H9 (cell line): ENCODE data around the gene MN1. TPM values are rescaled to one million over a fixed set of nuclear protein-coding genes. Genes with fewer than 3 reads are reported as not detected.
A peak's percentile ranks its signal among the peaks of the same experiment; 100 is the strongest.

ENCODE experiments used
- DNase-seq: peaks from one replicate; pipeline ENCODE4 v3.0.0-alpha.2; 2017
- H2AFZ ChIP-seq: one replicate; pipeline ENCODE4 v1.6.1; 2013; ENCODE audit warnings: mild to moderate bottlenecking, low read length, control low read depth, moderate library complexity
- H2AK5ac ChIP-seq: 2 replicates; pipeline ENCODE4 v1.6.1; 2013; ENCODE audit warnings: low read length, control low read depth, mixed read lengths; ENCODE audit not compliant: insufficient read length
- H2BK120ac ChIP-seq: one replicate; pipeline ENCODE4 v1.6.1; 2013; ENCODE audit warnings: low read depth, mild to moderate bottlenecking, low read length, control low read depth, inconsistent platforms; ENCODE audit not compliant: poor library complexity, severe bottlenecking
- H2BK12ac ChIP-seq: 2 replicates; pipeline ENCODE4 v1.6.1; 2013; ENCODE audit warnings: low read length, control low read depth, mixed read lengths, low read depth; ENCODE audit not compliant: insufficient read length
- H2BK15ac ChIP-seq: 2 replicates; pipeline ENCODE4 v1.6.1; 2013; ENCODE audit warnings: low read depth, low read length, control low read depth
- H2BK20ac ChIP-seq: one replicate; pipeline ENCODE4 v1.6.1; 2013; ENCODE audit warnings: low read depth, mild to moderate bottlenecking, low read length, control low read depth, inconsistent platforms; ENCODE audit not compliant: poor library complexity, severe bottlenecking
- H2BK5ac ChIP-seq: 2 replicates; pipeline ENCODE4 v1.6.1; 2013; ENCODE audit warnings: low read length, control low read depth, mixed read lengths; ENCODE audit not compliant: insufficient read length
- H3K14ac ChIP-seq: 2 replicates; pipeline ENCODE4 v1.6.1; 2013; ENCODE audit warnings: low read length, control low read depth; ENCODE audit not compliant: insufficient read depth
- H3K18ac ChIP-seq: 2 replicates; pipeline ENCODE4 v1.6.1; 2013; ENCODE audit warnings: low read depth, mild to moderate bottlenecking, mixed read lengths, low read length, control low read depth; ENCODE audit not compliant: insufficient read length
- H3K23ac ChIP-seq: 2 replicates; pipeline ENCODE4 v1.6.1; 2013; ENCODE audit warnings: low read length, control low read depth, mixed read lengths, low read depth; ENCODE audit not compliant: insufficient read length
- H3K23me2 ChIP-seq: 2 replicates; pipeline ENCODE4 v1.6.1; 2013; ENCODE audit warnings: low read depth, mild to moderate bottlenecking, mixed read lengths, low read length, control low read depth; ENCODE audit not compliant: insufficient read length, poor library complexity, severe bottlenecking
- H3K27ac ChIP-seq: 2 replicates; pipeline ENCODE4 v1.5.1; 2013; ENCODE audit warnings: low read length, control low read depth, mixed read lengths, low read depth; ENCODE audit not compliant: insufficient read length
- H3K27me3 ChIP-seq: 2 replicates; pipeline ENCODE4 v1.6.1; 2013; ENCODE audit warnings: low read length, control low read depth, inconsistent platforms; ENCODE audit not compliant: insufficient read depth
- H3K4ac ChIP-seq: 2 replicates; pipeline ENCODE4 v1.6.1; 2013; ENCODE audit warnings: low read depth, mild to moderate bottlenecking, control low read depth, inconsistent platforms, low read length, moderate library complexity
- H3K4me1 ChIP-seq: 2 replicates; pipeline ENCODE4 v1.6.1; 2013; ENCODE audit warnings: low read length, control low read depth, inconsistent platforms; ENCODE audit not compliant: insufficient read depth
- H3K4me2 ChIP-seq: 2 replicates; pipeline ENCODE4 v1.6.1; 2013; ENCODE audit warnings: low read length, control low read depth, mixed read lengths; ENCODE audit not compliant: insufficient read length, insufficient read depth
- H3K56ac ChIP-seq: 2 replicates; pipeline ENCODE4 v1.6.1; 2013; ENCODE audit warnings: low read depth, mild to moderate bottlenecking, mixed read lengths, low read length, control low read depth; ENCODE audit not compliant: insufficient read length
- H3K79me1 ChIP-seq: 2 replicates; pipeline ENCODE4 v1.6.1; 2013; ENCODE audit warnings: low read depth, mild to moderate bottlenecking, moderate library complexity, low read length, control low read depth, inconsistent platforms; ENCODE audit not compliant: insufficient read depth, poor library complexity, severe bottlenecking
- H3K79me2 ChIP-seq: 2 replicates; pipeline ENCODE4 v1.6.1; 2013; ENCODE audit warnings: low read length, control low read depth, inconsistent platforms; ENCODE audit not compliant: insufficient read depth
- H3K9ac ChIP-seq: 2 replicates; pipeline ENCODE4 v1.6.1; 2013; ENCODE audit warnings: low read length, control low read depth, mixed read lengths; ENCODE audit not compliant: insufficient read length; ENCODE audit errors: extremely low read depth
- H3K9me3 ChIP-seq: one replicate; pipeline ENCODE4 v1.6.1; 2013; ENCODE audit warnings: low read depth, low read length, inconsistent platforms; ENCODE audit not compliant: control insufficient read depth
- H3T11ph ChIP-seq: one replicate; pipeline ENCODE4 v1.6.1; 2013; ENCODE audit warnings: mild to moderate bottlenecking, low read length, control low read depth, inconsistent platforms
- H4K20me1 ChIP-seq: one replicate; pipeline ENCODE4 v1.6.1; 2013; ENCODE audit not compliant: control insufficient read depth, insufficient read length, insufficient read depth
- H4K5ac ChIP-seq: 2 replicates; pipeline ENCODE4 v1.6.1; 2013; ENCODE audit warnings: low read depth, mild to moderate bottlenecking, mixed read lengths, low read length, control low read depth; ENCODE audit not compliant: insufficient read length
- H4K8ac ChIP-seq: replicated peaks from 2 replicates; pipeline ENCODE4 v1.6.1; 2013; ENCODE audit warnings: low read length, control low read depth, mixed read lengths, low read depth; ENCODE audit not compliant: insufficient read length
- H4K91ac ChIP-seq: 2 replicates; pipeline ENCODE4 v1.6.1; 2013; ENCODE audit warnings: low read depth, mild to moderate bottlenecking, moderate library complexity, mixed read lengths, low read length, control low read depth; ENCODE audit not compliant: insufficient read length
- H3K27ac Mint-ChIP-seq, 3 experiments: 2 replicates in 2 of 3; 3 replicates in 1 of 3; pipeline ENCODE4 v1.8.0; 2020 to 2021; ENCODE audit warnings: mixed read lengths in 3 of 3, mild to moderate bottlenecking in 1 of 3, moderate library complexity in 1 of 3
- H3K27me3 Mint-ChIP-seq: 2 replicates; pipeline ENCODE4 v1.8.0; 2021; ENCODE audit warnings: low read depth, mild to moderate bottlenecking, moderate library complexity, mixed read lengths
- H3K36me3 Mint-ChIP-seq, 3 experiments: 2 replicates in 2 of 3; 3 replicates in 1 of 3; pipeline ENCODE4 v1.8.0; 2020 to 2021; ENCODE audit warnings: low read depth in 3 of 3, mixed read lengths in 3 of 3; ENCODE audit not compliant: insufficient read depth in 1 of 3
- H3K4me1 Mint-ChIP-seq, 2 experiments: 2 replicates each; pipeline ENCODE4 v1.8.0; 2020; ENCODE audit warnings: mixed read lengths in 2 of 2
- H3K4me3 Mint-ChIP-seq, 2 experiments: 2 replicates in 1 of 2; 3 replicates in 1 of 2; pipeline ENCODE4 v1.8.0; 2020 to 2021; ENCODE audit warnings: mild to moderate bottlenecking in 2 of 2, mixed read lengths in 2 of 2, moderate library complexity in 1 of 2
- H3K9me3 Mint-ChIP-seq, 2 experiments: 2 replicates in 1 of 2; 3 replicates in 1 of 2; pipeline ENCODE4 v1.8.0; 2020; ENCODE audit warnings: mild to moderate bottlenecking in 2 of 2, mixed read lengths in 2 of 2, moderate library complexity in 1 of 2
- WGBS: extraction: QIAGEN DNeasy Blood & Tissue Kit; methylation state at CpG from one replicate; pipeline ENCODE4 v1.1.7; 2013; ENCODE audit warnings: missing lambda C conversion rate, low lambda C conversion rate, mixed read lengths; ENCODE audit not compliant: insufficient read length; ENCODE audit errors: extremely low coverage; 5-methylcytosine and 5-hydroxymethylcytosine counted together
- total RNA-seq: library from RNA; stranded (reverse); gene quantifications from 2 replicates; pipeline ENCODE4 v1.2.1, GENCODE V29; 2021
- TF ChIP-seq, protein P1 (sequence below): fragments of 200-600 bp; sonication (generic); conservative IDR thresholded peaks from 3 replicates; pipeline ENCODE4 v1.8.0; 2021; ENCODE audit warnings: antibody characterized with exemption, mild to moderate bottlenecking

Gene MN1
- total RNA-seq, 1 experiment from 2014 or later, result 2.8 TPM

DNA sequence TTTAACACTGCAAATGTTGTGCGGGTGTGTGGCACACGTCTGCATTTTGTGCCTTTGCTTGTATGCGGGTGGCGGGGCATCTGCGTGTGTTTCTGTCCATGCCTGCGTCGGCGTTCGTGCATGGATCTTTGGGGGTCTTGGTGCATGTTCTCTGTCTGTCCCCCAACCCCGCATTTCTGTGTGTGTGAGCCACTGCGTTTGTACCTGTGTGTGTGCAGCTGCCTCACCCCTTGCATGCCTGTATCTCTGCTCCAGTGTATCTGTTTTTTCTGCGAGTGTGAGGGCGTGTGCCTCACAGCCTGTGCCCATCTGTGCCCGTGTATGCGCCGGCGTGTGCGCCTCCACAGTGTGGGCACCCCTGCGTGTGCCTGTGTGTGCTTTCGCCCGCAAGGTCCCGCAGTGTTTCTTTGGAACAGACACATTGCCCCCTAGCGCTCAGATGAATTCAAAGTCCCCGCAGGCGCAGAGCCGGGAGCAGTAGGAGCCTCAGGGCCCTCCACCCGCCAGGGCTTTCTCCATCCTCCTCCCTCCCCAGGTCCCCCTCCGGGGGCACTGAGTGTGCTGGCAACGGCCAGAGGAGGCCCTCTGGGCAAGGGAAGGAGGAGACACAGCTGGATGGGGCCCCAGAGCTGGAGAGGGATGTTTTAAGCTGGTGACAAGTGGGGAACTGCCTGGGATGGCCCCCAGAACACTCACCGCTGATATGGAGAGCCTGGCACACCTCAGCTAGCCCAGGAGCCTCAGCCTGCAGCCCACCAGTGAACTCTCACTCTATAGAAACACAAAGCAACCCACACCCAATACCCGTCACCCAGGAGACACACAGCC is 3.1 kb upstream of the MN1 start:
- no peak overlapping the region for H3K9ac ChIP-seq
- no peak overlapping the region for H2BK120ac ChIP-seq
- no peak overlapping the region for H3K56ac ChIP-seq
- no peak overlapping the region for H2AFZ ChIP-seq
- no peaks in the 10 kb centered on the region for H4K20me1 ChIP-seq
- H3K36me3 Mint-ChIP-seq, result no peaks in the 10 kb centered on the region
- H2BK15ac ChIP-seq, result no peak overlapping the region
- H3K23me2 ChIP-seq, result peaks cover 19% of the 10 kb centered on the region
- H3K9me3 ChIP-seq, result no peaks in the 10 kb centered on the region
- peak overlapping the region; percentile 11 for H3K4me2 ChIP-seq
- peaks cover 71% of the 10 kb centered on the region for H3K27me3 Mint-ChIP-seq
- no peak overlapping the region for H3K18ac ChIP-seq
- no peak overlapping the region for H4K91ac ChIP-seq
- DNase-seq, result peak; percentile 79
- H3K27ac ChIP-seq, result no peak overlapping the region
- H3K14ac ChIP-seq, result no peak overlapping the region
- peak overlapping the region; percentile 46 to 71; a peak in 4 of 5 replicates for H3K4me3 Mint-ChIP-seq
- H3K79me2 ChIP-seq, result no peaks in the 10 kb centered on the region
- no peaks in the 10 kb centered on the region; a peak in 2 of 5 replicates for H3K9me3 Mint-ChIP-seq
- H3K23ac ChIP-seq, result no peak overlapping the region
- no peak overlapping the region for H3T11ph ChIP-seq
- H3K4me1 ChIP-seq, result no peaks in the 10 kb centered on the region
- no peak overlapping the region for H2BK12ac ChIP-seq
- H4K8ac ChIP-seq, result no peak overlapping the region
- no peak overlapping the region for H2BK20ac ChIP-seq
- H3K27me3 ChIP-seq, result peaks cover 22% of the 10 kb centered on the region; the same call in 1 of the 2 replicates
- no peak overlapping the region for H4K5ac ChIP-seq
- H2BK5ac ChIP-seq, result no peak overlapping the region
- H3K79me1 ChIP-seq, result no peaks in the 10 kb centered on the region
- H3K4me1 Mint-ChIP-seq, result peaks cover 31 to 46% of the 10 kb centered on the region in 2 experiments
- no peak overlapping the region for H3K4ac ChIP-seq
- no peak overlapping the region; a peak in 1 of 7 replicates for H3K27ac Mint-ChIP-seq
- no CpG with 5 or more reads among the region's 31 CpGs for WGBS
- TF ChIP-seq, protein P1, sequence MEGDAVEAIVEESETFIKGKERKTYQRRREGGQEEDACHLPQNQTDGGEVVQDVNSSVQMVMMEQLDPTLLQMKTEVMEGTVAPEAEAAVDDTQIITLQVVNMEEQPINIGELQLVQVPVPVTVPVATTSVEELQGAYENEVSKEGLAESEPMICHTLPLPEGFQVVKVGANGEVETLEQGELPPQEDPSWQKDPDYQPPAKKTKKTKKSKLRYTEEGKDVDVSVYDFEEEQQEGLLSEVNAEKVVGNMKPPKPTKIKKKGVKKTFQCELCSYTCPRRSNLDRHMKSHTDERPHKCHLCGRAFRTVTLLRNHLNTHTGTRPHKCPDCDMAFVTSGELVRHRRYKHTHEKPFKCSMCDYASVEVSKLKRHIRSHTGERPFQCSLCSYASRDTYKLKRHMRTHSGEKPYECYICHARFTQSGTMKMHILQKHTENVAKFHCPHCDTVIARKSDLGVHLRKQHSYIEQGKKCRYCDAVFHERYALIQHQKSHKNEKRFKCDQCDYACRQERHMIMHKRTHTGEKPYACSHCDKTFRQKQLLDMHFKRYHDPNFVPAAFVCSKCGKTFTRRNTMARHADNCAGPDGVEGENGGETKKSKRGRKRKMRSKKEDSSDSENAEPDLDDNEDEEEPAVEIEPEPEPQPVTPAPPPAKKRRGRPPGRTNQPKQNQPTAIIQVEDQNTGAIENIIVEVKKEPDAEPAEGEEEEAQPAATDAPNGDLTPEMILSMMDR, result peak; percentile 83
- no peak overlapping the region for H2AK5ac ChIP-seq
